Activated CD4-positive, alpha-beta T cell treated with anti-CD3 and anti-CD28 coated beads, Interleukin-10, Interleukin-2, amounts not matched to agents 100 ng/mL and 50 ng/mL, durations not matched to agents 16 hours and 8 hours (primary cell): Measurements from ENCODE around the gene SLC35E2B.
"Not testable (repeated sequence)": the region's sequence is repeated elsewhere in the genome, so short reads cannot be mapped to it uniquely, and the experiment has no call there.

Source experiments
- DNase-seq: peaks from one replicate; pipeline ENCODE4 v3.0.0-alpha.2; 2020

SLC35E2B gene

DNA sequence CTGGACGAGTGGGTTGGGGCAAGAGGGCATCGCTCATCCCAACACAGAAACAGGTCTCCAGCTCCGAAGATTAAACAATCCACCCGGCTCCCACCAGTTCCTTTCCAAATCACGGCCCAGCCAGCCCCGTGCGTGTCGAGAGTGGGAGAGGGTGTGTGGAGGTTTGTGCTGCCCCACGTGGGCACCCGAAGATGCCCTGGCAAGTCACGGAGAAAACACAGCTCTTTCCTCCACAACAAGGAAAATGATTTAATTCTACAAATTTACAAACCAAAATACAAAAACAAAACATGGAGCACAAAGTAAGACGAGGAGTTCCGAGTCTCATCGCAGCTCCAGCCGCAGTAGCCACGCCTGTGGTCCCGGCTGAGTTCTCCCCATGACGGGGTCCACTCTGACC is 9.9 kb upstream of the SLC35E2B start:
- DNase-seq, result not testable (repeated sequence)

DNA sequence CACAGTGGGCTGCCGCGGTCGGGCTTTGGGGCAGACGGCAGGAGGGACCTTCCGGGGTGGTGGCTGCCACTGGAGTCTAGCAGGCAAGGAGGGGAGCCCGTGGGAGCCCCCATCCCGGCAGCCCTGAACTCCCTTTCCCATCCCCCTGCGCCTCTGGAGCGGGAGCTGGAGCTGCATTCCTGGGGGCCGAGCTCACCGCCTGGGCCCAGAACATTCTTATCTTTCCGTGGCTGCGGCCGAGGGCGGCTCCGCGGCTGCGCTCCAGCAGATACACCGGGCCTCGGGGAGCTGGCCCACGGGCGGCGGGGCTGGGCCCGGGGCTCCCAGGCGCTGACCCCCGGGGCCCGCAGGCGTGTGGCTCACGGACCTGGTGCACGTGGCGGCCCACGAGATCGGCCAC is 8.0 kb upstream of the SLC35E2B start:
- DNase-seq, result not testable (repeated sequence)

- DNase-seq, result not testable (repeated sequence)
These were observed 7.5 kb upstream of the SLC35E2B start for GRCh38 chr1:1700067-1700466.

GRCh38 chr1:1699061-1699460 is 6.5 kb upstream of the SLC35E2B start:
- not testable (repeated sequence) for DNase-seq

- not testable (repeated sequence) for DNase-seq
These were observed 5.0 kb upstream of the SLC35E2B start for GRCh38 chr1:1697358-1698183.

DNA sequence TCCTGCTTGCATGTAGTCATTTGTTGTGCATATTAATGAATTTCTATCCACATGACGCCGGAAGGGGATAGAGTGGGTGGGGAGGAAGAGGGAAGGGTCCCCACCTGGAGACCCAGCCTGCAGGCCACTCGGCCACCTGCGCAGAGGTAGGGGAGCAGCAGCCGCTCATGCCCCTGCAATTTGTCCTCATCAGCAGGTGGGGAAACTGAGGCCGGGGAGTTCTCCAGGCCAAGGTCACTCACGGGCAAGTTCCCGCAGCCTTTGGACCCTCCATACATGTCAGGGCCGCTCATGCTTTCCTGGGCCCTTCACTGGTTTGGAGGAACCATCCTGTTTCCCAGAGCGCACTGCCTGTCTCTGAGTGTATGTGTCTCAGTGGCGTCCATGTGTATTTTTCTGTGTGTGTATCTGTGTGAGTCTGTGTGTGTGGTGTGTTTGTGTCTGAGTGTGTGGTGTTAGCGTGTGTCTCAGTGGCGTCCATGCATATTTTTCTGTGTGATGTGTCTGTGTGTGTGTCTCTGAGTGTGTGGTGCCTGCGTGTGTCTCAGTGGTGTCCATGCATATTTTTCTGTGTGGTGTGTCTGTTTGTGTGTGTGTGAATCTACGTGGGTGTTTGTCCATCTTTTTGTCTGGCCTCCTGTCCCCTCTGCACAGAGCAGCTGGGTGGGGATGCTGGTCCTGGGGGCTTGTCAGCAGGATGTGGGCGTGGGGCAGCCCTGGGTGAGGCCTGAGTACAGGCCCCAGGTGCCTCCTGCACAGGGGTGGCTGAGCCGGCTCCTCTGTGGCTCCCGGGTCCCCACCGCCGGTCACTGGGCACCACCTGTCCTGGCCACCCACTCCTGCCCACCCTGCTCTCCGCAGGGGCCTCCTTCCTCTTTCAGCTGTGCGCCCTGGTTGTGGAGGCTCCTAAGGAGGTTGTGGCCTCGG is 4.1 kb upstream of the SLC35E2B start:
- not testable (repeated sequence) for DNase-seq

DNA sequence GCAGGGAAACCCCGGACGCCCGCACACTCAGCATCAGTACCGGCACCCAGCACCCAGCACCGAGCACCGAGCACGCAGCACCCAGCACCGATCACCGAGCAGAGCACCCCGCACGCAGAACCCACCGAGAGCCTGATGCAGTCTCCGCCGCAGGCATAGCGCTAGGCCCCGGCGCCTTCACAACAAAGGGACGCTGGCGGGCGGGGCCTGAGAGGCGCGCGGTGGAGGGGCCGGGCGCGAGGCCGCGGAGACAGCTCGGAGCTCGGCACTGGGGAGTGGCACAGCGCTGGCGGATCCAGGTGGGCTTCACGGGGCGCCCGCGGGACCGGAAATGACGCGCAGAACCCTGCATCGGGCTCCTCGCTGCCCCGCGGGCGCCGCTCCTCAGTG is 276 bp downstream of the SLC35E2B start:
- DNase-seq, result peak; percentile 83

- not testable (repeated sequence) for DNase-seq
These were observed 1.2 kb downstream of the SLC35E2B start for GRCh38 chr1:1691443-1691842.

DNA sequence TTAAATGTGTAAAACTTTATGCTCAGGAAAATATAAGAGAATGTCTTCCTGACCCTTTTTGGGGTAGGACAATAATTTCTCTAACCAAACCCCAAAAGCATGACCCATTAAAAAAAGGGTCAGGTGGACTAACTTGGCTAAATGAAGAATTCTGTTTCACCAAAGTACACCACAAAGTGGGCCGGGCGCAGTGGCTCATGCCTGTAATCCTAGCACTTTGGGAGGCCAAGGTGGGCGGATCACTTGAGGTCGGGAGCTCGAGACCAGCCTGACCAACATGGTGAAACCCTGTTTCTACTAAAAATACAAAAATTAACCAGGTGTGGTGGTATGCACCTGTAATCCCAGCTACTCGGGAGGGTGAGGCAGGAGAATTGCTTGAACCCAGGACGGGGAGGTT is 3.1 kb downstream of the SLC35E2B start:
- DNase-seq, result not testable (repeated sequence)

DNA sequence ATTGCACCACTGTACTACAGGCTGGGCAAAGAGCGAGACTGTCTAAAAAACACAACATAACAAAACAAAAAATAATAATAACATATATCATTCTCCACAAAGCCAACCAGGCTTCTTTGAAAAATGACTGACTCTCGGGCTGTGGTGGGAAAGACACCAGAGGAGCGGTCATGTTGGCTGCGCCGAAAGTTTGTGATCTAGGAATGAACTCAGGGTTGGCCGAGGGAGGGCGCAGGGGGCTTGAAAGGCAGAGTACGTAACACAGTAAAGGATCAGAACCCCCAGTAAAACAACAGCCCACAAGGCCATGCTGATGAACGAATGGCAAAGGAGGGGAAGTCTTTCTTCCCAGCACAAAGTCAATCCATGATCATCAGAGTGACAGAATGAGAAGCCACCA is 4.7 kb downstream of the SLC35E2B start:
- no peak for DNase-seq

GRCh38 chr1:1684031-1684681 is 8.4 kb downstream of the SLC35E2B start:
- DNase-seq, result no peak

DNA sequence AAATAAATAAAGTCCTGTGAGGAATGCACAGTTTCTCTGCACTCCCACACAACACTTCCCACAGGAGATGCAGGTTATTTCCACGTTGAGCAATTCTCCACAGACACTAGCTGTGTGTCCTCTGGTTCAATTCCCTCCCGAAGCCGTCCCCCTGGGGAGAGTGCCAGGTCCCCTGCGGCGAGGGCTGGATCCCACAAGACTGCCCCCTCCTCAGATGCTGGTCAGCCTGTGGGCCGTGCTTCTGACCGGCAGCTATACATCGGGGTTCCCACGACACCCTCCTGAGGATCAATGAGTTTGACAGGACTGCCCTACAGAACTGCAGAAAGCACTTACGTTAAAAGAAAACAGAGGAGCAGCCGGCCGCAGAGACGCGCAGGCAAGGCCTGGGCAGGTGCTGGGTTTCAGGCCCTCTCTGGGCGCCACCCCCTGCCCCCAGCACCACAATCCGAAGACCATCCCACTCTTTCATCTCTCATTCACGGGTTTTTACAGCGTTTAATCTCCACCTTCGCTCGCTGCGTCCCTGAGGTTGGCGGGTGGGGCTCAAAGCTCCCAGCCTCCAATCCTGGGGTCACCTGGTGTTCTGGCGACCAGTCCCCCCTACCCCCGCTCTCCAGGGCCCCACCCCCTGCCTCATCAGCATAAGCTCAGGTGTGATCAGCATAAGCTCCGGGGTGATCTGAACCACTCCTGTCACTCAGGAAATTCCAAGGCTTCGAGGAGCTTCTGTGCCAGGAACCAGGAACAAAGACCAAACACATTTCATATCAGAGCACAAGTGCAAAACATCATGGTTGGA is 9.3 kb downstream of the SLC35E2B start:
- DNase-seq, result no peak

DNA sequence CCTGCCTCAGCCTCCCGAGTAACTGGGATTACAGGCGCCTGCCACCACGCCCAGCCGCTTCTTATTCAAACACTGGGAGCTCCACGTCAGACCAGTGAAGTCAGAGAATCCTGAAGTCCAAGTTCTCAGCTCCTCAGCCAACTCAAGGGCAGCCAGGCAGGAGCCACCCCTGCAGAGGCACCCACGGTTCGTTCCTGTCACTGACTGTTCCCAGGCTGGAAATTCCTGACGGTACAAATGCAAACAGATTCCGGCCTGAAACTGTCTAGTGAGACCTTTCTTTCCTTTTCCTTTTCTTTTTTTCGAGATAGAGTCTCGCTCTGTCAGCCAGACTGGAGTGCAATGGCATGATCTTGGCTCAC is 11.7 kb downstream of the SLC35E2B start:
- no peak for DNase-seq

DNA sequence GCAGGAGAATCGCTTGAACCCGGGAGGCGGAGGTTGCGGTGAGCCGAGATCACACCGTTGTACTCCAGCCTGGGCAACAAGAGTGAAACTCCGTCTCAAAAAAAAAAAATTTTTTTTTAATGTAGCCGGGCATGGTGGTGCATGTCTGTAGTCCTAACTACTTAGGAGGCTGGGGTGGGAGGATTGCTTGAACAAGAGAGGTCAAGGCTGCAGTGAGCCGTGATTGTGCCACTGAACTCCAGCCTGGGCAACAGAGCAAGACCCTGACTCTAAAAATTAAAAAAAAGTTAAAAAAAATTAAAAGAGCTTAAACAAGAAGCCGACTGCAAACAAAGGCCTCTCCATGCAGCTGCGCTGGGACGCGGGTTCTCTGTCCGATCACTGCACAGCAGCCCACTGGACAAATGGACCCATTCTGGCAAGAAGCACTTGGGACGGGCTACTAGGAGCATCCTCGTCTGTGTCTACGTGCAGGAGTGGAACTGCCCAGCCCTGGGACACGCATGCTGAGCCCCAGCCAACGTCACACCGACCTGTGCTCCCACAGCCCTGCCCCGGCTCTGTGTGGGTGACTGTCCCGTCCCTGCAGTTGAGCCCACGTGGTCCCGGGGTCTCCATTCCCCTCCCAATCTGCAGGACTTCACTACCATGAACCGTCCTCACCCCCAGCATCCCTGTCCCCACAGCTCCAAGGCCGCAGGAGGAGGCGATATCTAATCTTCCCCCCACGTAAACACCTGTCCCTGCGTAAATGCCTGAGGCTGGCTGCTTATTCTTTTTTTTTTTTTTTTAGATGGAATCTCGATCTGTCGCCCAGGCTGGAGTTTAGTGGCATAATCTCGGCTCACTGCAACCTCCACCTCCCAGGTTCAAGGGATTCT is 12.3 kb downstream of the SLC35E2B start:
- no peak for DNase-seq

- peak; percentile 75 for DNase-seq
These were observed 13.8 kb downstream of the SLC35E2B start for GRCh38 chr1:1678581-1679380.

DNA sequence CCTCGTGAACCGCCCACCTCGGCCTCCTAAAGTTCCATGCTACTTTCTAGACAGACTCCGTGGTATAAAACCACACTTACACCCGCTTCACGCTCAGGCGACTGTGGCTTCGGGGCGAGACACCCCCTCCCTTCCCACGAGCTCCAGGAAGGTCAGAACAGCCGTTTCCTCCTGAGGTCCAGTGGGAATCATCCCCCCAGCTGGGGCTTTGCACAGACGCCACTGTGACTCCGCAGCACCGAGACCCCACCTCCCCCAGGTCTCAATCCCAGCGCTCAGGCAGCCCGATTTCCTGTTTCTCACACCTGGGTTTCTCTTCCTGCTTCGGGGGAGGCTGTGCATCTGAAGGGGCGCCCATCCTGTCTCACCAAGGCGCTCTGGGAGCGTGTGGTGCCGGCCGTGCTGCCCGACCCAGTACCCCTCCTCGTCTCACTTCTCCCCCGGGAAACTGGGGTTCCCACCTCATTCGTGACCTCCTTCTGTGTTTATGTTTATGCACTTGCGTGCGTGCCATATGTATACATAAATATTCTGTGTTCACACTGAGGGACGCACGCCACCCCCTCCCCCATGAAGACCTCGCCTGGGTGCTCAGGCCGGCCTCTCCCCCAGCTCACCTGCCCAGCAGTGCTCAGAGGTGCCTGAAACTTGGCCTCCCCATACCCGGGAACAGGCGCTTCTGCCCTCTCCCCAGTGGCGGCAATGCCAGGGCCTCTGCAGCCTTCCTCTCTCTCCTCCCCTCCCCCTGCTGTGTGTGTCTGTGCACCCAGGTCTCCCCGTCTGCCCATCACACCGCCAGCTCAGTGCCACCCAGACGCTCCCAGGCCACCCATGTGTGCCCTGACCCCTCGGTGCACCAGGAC is 14.6 kb downstream of the SLC35E2B start:
- DNase-seq, result peak; percentile 41

GRCh38 chr1:1676087-1676486 is 16.5 kb downstream of the SLC35E2B start:
- not testable (repeated sequence) for DNase-seq

- DNase-seq, result not testable (repeated sequence)
These were observed 17.4 kb downstream of the SLC35E2B start for GRCh38 chr1:1675218-1675617.

DNA sequence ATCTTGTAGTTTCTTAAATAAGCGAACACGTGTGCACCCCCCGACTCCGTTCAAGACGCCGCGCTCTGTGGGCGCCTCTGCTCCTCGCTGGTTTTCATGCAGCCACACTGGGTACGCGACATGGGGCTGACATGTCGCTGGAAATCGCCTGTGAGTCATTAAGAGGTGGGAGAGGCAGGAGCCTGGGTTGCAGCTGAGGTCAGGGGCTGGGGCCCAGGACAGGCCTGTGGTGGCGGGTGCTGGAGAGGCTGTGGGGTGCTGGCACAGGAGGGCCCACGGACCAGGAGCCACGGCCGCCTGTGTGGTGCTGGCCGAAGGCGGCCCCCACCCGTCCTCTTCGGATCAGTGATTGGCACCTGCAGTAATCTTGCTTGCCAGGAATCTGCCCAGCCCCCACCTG is 17.8 kb downstream of the SLC35E2B start:
- DNase-seq, result not testable (repeated sequence)
